HG03280 (cell line): Measurements from ENCODE around the gene PNO1.
A peak's percentile ranks its signal among the peaks of the same experiment; 100 is the strongest.

Source experiments
- ATAC-seq: cut with Tn5 transposase; IDR thresholded peaks from one replicate; pipeline ENCODE4 v1.9.1; 2021; ENCODE audit warnings: mild to moderate bottlenecking, moderate library complexity; ENCODE audit not compliant: unreplicated experiment

Gene PNO1

DNA sequence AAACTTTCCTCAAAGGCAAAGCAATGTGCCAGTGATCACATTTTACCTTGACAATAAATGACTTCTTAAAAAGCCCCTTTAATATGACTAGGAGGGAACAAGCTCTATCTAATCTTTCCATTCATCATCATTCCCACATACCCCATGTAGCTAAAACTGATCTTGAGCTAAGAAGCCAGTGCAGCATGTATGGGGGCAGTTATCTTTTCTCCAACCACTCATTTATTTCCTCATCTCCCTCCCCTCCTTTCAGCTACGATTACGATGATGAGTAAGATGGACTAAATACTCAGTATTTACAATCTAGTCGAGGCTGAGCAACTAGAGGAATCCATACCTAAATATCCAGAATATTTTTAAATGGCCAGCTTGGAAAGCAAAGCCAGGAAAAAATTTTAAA, 35.5 kb downstream of the PNO1 start:
- no peak for ATAC-seq

- ATAC-seq, result no peak
Measured at GRCh38 chr2:68193787-68194372, 36.2 kb downstream of the PNO1 start.

- ATAC-seq, result no peak
Measured at GRCh38 chr2:68195096-68195495, 37.4 kb downstream of the PNO1 start.

DNA sequence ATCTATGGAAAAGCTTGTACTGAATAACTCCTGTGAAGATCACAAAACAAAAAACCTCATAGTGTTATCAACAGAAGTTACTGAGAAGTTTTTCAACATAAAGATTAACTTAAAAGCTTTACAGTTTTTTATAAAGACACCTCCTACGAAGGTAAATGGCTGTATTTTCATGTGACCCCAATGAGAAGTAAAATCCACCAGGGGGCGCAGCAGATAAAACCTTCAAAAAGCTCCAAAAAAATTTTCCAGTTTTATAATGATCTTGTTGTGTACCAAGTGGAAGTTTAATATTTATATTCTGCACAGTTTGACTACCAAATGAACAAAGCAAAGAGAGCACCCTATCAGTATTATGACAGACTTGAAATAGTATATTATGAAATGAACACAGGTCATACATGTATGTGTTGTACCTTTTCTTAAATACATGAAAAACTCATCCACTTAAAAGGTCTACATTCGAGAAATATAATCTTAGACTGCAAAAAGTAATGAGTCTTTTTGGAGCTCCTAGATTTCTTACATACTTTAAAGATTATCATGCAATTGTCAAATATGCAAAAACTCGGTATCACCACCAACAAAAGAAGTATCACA, 38.5 kb downstream of the PNO1 start:
- no peak for ATAC-seq

- ATAC-seq, result no peak
Measured at GRCh38 chr2:68200157-68200787, 42.6 kb downstream of the PNO1 start.

DNA sequence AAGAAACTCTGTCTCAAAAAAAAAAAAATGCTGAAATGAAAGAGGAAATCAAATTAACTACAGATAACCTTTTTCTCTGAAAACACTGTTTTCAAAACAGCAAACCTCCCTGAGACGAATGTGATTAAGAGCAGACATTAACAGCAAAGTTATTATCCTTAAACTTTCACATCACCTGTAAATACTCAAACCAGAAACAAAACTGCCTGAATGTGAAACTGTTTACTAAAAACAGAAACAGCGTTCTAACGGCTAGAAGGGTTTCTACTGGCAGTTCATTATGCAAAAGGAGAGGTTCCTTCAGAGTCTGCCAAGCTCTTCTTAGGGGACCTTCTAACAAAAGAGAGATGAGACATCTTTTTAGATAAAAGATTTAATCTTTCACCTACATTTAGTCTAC, 45.9 kb downstream of the PNO1 start:
- ATAC-seq, result peak; percentile 93

DNA sequence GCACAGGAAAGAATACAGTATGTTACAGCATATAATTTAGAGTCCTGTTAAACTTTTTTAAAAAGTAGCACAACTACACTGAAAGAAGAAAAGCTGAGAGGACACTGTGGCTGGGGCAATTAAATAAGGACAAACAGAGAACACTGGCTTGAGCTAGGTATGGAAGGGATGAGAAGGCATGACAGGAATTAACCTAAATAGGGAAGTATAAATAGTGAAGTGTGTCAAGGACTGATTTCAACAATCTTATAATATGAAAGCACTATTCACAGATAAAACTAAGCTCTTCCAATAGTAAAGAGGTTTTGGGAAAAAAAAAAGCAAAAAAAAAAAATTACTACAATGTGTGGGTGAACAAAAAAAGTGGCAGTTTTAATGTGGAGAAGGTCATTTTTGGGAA, 49.1 kb downstream of the PNO1 start:
- no peak for ATAC-seq

GRCh38 chr2:68214381-68214780, 56.7 kb downstream of the PNO1 start:
- ATAC-seq, result peak; percentile 76

GRCh38 chr2:68216454-68217310, 59.0 kb downstream of the PNO1 start:
- ATAC-seq, result no peak

GRCh38 chr2:68217729-68218128, 60.0 kb downstream of the PNO1 start:
- no peak for ATAC-seq

DNA sequence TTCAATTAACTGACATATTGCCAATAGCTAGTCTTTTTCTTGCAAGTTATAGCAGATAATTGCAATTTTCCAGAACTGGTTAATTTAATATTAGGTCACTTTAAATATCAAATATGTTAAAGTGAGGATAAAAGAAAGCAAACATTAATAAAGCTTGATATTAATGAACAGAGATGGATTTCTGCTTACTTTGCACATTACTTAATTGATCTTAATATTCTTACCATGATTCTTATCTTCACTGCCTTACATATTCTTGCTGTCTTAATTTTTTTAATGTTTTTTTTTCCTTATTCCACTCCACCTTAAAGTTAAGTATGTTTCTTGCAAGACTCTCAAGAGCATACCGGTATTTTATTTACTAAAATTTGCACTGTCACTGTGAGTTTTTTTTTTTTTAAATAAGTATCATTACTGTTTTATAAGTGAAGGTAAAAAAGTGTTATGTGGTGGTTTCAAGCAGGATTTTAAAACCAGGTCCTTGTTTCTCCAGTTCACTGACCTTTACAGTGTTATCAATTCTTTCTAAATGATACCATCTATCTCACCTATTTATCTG, 60.7 kb downstream of the PNO1 start:
- no peak for ATAC-seq

- no peak for ATAC-seq
Measured at GRCh38 chr2:68222287-68222686, 64.6 kb downstream of the PNO1 start.

- ATAC-seq, result no peak
Measured at GRCh38 chr2:68223419-68223818, 65.7 kb downstream of the PNO1 start.

GRCh38 chr2:68225119-68225632, 67.5 kb downstream of the PNO1 start:
- peak; percentile 71 for ATAC-seq
